HCEC 1CT (cell line): ENCODE results near the gene C10orf120.

Experiments
- DNase-seq: peaks from one replicate; pipeline ENCODE4 v3.0.0-alpha.2; 2017

Gene C10orf120

DNA sequence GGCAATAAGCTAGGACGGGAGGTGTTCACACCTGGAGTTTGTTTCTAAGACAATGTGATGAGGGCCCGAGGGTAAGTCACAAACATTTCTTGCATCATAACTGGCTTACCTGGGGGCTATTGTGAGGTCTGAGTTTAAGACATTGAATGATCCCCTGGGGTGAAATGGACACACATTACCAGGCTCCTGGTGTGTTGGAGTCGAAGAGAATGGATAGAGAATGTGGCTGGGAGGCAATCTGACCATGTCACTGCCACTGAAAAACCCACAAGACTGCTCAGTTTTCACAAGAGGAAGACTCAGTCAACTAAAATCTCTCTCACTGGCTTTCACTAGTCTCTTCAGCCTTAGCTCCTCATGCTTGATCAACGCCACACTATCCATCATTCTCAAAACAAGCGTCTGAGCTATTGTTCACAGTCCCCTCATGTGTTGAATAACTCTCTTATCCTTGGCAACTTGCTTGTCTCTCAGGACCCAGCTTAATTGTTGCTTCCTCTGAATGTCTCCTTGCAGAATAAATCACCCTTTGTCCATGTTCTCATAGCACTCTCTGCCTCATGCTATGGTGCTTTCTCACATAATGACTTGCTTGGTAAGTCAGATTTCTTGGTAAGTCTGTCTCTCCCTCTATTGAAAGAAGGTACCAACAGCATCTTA is at the start of gene C10orf120:
Gene C10orf120, minus strand, starts transcription at position 51 of the 660 bp plus-strand sequence. CDS start 56 bp downstream, outside the sequence.
- DNase-seq: no peak

GRCh38 chr10:122748496-122748895 is 48.9 kb upstream of the C10orf120 start:
- DNase-seq: no peak

GRCh38 chr10:122746408-122746807 is 46.8 kb upstream of the C10orf120 start:
- no peak for DNase-seq

- DNase-seq: no peak
Measured at GRCh38 chr10:122744257-122744656, 44.6 kb upstream of the C10orf120 start.

GRCh38 chr10:122740640-122741039 is 41.0 kb upstream of the C10orf120 start:
- no peak for DNase-seq

- DNase-seq: no peak
Measured at GRCh38 chr10:122738031-122738430, 38.4 kb upstream of the C10orf120 start.

- no peak for DNase-seq
Measured at GRCh38 chr10:122733931-122734665, 34.5 kb upstream of the C10orf120 start.

GRCh38 chr10:122733443-122733842 is 33.8 kb upstream of the C10orf120 start:
- DNase-seq: no peak

- DNase-seq: no peak
Measured at GRCh38 chr10:122730238-122730637, 30.6 kb upstream of the C10orf120 start.

DNA sequence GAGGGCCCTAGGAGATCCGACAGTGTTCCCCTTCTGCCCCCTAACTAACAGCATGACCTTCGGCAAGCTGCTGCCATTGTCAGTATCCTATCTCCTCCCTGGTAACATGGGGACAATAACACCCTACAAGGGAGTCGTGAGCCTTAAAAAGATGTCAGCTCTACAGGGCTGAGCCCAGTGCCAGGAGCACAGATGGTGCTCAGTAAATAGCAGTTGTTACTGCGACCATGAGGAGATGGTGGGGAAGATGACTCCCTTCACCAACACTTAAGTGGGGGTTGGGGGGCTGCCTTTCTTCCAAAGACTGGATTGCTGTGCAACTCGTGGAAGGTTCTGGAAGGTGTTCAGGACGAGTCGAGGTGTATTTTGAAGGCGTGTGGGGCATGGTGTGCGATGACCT is 29.5 kb upstream of the C10orf120 start:
- DNase-seq: no peak

GRCh38 chr10:122727426-122727825 is 27.8 kb upstream of the C10orf120 start:
- DNase-seq: no peak

- no peak for DNase-seq
Measured at GRCh38 chr10:122725768-122726167, 26.1 kb upstream of the C10orf120 start.

DNA sequence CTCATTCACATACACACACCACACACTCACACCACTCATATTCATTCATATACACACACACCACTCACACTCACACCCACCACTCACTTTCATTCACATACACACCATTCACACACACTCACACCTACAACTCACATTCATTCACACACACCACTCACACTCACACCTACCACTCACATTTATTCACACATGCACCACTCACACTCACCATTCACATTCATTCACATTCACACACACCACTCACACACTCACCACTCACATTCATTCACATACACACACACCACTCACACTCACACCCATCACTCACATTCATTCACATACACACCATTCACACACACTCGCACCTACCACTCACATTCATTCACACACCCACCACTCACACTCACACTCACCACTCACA is 25.4 kb upstream of the C10orf120 start:
- DNase-seq: no peak

GRCh38 chr10:122721111-122721510 is 21.5 kb upstream of the C10orf120 start:
- DNase-seq: no peak

- no peak for DNase-seq
Measured at GRCh38 chr10:122716025-122716424, 16.4 kb upstream of the C10orf120 start.

DNA sequence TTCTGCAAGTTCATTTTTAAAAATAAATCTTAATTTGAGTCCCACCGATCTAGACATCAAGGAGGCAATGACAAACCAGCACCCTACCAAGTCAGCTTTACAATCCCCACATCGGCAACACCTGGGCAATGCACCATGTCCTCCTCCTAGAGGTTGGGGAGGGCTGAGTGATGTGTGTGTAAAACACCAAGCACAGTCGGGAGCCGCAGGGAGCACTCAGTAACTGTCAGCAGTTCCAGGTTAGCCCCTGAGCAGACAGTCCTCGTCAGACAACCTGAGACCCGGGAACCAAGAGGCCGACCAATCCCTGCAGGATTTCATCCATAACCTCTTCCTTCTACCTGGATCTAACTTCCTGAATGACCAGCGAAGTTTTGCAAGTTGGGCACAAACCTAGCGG is 15.9 kb upstream of the C10orf120 start:
- no peak for DNase-seq

- no peak for DNase-seq
Measured at GRCh38 chr10:122713091-122713885, 13.6 kb upstream of the C10orf120 start.

DNA sequence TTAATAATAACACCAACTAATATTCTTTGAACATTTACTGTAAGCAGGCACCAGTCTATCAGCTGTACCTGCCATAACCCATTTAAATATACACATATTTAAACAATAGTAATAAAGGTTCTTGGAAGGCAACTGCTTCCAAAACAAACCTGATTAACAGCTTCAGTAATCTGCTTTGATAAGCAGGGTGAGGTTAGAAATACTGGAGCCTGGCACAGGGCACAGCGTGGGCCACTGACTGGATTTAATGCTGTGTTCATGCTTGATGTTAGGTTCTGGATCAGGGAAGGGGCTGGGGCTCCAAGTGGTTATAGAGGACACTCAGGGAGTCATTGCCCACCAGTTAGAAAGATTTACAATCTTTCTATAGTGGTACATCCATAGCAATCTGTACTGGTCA is 10.9 kb upstream of the C10orf120 start:
- no peak for DNase-seq

DNA sequence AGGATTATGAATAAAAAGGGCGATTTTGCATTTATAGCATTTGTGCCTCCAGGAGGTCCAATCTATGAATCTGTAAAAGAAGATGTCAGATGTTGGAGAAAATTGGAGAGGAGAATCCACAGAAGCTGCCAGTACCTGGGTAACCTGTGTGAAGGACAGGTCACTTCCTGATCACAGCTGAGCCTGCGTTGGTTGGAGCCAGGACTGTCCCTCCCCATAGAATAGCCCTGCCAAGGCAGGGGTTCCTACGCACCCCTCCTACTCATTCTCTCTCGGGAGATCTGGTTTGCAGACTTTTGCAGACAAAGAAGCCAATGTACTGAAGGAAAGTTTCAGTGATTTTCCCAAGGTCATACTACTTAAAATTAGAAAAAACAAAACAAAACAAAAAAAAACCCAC is 10.3 kb upstream of the C10orf120 start:
- DNase-seq: no peak

DNA sequence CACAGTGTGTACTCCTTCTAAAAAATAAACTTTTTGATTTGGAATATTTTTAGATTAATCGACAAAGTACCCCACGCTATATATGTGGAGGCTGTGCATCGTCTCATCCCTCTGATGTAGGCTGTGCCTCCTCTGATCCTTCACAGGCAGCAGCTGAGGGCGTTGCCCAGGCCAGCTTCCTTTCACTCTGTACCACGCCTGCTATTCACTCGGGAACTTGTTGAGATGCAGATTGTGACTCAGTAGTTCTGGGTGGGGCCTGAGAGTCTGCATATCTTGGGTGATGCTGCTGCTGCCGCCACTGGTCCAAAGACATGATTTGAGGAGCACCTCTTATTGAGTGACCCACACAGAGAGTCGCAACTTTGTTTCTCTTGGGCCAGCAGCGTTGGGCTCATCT is 7.9 kb upstream of the C10orf120 start:
- DNase-seq: no peak

DNA sequence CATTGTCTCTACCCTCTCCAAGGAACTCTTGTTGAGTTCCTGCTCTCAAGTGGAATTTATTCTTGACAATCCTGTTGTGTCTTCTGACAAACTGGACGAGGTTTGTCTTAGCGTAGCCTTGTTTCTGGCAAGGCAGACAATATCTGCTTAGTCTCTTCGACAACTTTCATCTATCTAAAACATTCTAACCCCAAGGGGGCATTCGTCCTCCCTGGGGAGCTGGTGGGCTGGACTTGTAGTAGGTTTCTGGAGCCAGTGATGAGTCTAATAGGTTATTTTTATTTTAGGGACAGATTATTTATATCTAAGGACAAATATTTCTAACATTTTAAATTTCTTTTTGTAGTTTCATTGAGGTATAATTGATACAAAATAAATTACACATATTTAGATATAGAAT is 7.3 kb upstream of the C10orf120 start:
- no peak for DNase-seq

- no peak for DNase-seq
Measured at GRCh38 chr10:122706467-122706866, 6.8 kb upstream of the C10orf120 start.
